CD8-positive, alpha-beta memory T cell (primary cell): ENCODE data around the gene SYVN1. TPM values are rescaled to one million over a fixed set of nuclear protein-coding genes. Genes with fewer than 3 reads are reported as not detected.

Experiments used
- CTCF ChIA-PET: fragments of 350-600 bp; sonication (Branson Sonifier 250); formaldehyde crosslinking; loops from one replicate; lab custom pipeline; 2021; ENCODE audit warnings: antibody characterized with exemption; lab: Charles Lee
- POLR2A ChIA-PET: fragments of 350-600 bp; sonication (Branson Sonifier 250); formaldehyde crosslinking; loops from one replicate; lab custom pipeline; 2021; ENCODE audit warnings: antibody characterized with exemption; lab: Charles Lee
- DNase-seq, 5 donors: peaks; one replicate each; pipeline versions ENCODE4 v3.0.0 to v3.0.0-alpha.2; 2020 to 2022; ENCODE audit warnings: mixed read lengths in 1 of 5
- H3K27ac ChIP-seq: one replicate; pipeline ENCODE4 v1.7.0; 2013; ENCODE audit warnings: low read depth, mild to moderate bottlenecking, low read length, moderate library complexity
- H3K27me3 ChIP-seq: 2 replicates; pipeline ENCODE4 v1.7.0; 2013; ENCODE audit warnings: low read length, mild to moderate bottlenecking; ENCODE audit not compliant: insufficient read depth, poor library complexity, severe bottlenecking
- H3K36me3 ChIP-seq: 2 replicates; pipeline ENCODE4 v1.7.0; 2013; ENCODE audit warnings: mild to moderate bottlenecking, low read length, moderate library complexity; ENCODE audit not compliant: insufficient read depth
- H3K4me1 ChIP-seq: 2 replicates; pipeline ENCODE4 v1.7.0; 2013; ENCODE audit warnings: mild to moderate bottlenecking, low read length, moderate library complexity; ENCODE audit not compliant: insufficient read depth
- H3K4me3 ChIP-seq: 2 replicates; pipeline ENCODE4 v1.7.0; 2013; ENCODE audit warnings: mild to moderate bottlenecking, low read length
- H3K9me3 ChIP-seq: 2 replicates; pipeline ENCODE4 v1.7.0; 2013; ENCODE audit warnings: mild to moderate bottlenecking, low read length
- H3K27ac Mint-ChIP-seq, 8 donors: one replicate each; pipeline ENCODE4 v1.8.0; 2020 to 2021; ENCODE audit warnings: mixed read lengths in 8 of 8, mild to moderate bottlenecking in 6 of 8, inconsistent platforms in 3 of 8, moderate library complexity in 3 of 8
- H3K27me3 Mint-ChIP-seq, 2 donors: one replicate each; pipeline ENCODE4 v1.8.0; 2020 to 2021; ENCODE audit warnings: mixed read lengths in 2 of 2, mild to moderate bottlenecking in 1 of 2, moderate library complexity in 1 of 2
- H3K36me3 Mint-ChIP-seq, 3 donors: one replicate each; pipeline ENCODE4 v1.8.0; 2020 to 2021; ENCODE audit warnings: mixed read lengths in 3 of 3, inconsistent platforms in 1 of 3, mild to moderate bottlenecking in 1 of 3
- H3K4me1 Mint-ChIP-seq, 3 donors: one replicate each; pipeline ENCODE4 v1.8.0; 2020 to 2021; ENCODE audit warnings: mixed read lengths in 3 of 3, inconsistent platforms in 1 of 3, mild to moderate bottlenecking in 1 of 3
- H3K4me3 Mint-ChIP-seq, 7 donors: one replicate each; pipeline ENCODE4 v1.8.0; 2020 to 2021; ENCODE audit warnings: mixed read lengths in 7 of 7, mild to moderate bottlenecking in 6 of 7, moderate library complexity in 4 of 7, inconsistent platforms in 2 of 7
- H3K9me3 Mint-ChIP-seq, 5 donors: one replicate each; pipeline ENCODE4 v1.8.0; 2020 to 2022; ENCODE audit warnings: mixed read lengths in 5 of 5, mild to moderate bottlenecking in 3 of 5, moderate library complexity in 2 of 5, inconsistent platforms in 1 of 5
- polyA plus RNA-seq: library from polyadenylated mRNA; unstranded; fragments of 300-500 nt; fragmentation: Illumina TruSeq; gene quantifications from one replicate; pipeline ENCODE4 v1.2.3, GENCODE V29; 2021
- total RNA-seq, 2 experiments: library from RNA; stranded (reverse); gene quantifications; one replicate each; pipeline ENCODE4 v1.2.3, GENCODE V29; 2021

SYVN1 gene
- total and polyA plus RNA-seq, 3 experiments from 2014 or later = 19.6 to 39.7 (median 35.1) TPM

DNA sequence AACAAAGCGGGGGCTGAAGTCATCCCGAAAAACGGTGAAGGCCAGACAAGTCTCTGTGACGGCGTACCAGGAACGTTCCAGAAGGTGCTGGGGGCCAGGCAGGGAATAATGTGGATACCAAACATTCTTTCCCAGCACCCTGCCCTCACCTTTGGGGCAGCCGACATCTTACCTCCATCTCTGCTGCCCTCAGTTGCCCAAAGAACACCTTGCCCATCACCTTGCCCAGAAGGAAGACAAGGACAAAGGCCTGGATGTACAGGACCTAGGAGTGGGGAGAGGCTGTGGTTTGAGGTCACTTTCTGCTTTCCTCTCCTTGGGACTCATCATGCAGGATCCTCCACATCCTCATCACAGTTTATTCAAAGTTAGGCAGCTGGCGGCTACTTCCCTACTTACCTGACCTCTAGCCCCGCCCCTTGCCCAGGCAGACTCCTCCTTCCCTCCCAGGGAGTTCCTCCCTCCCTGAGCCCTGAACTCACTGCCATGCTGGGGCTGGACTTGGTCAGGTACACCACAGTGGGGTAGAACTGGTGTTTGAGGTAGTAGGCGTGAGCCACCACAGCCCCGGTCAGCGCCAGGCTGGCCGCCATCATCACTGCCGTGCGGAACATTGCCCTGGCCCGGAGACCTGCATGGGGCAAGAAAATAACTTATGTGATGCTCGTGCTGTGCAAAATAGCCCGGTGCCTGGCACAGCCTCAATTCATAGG lies 1.2 kb downstream of the SYVN1 start:
- peak overlapping the region; percentile 99 for H3K4me3 ChIP-seq
- ChIA-PET CTCF (interaction anchor here (2.1 to 2.2 kb wide), 2 partner anchors 11 to 182 kb away, joined by 7 read pairs; partner anchors contain the start of genes CDC42EP2, FAU and MRPL49), POLR2A (interaction anchor here (0.6 to 4.0 kb wide), 4 partner anchors 11 to 463 kb away, joined by 3 to 60 read pairs (median 22); partner anchors contain the start of genes FAU, MRPL49, TM7SF2 and ZNHIT2)
- peak overlapping the region; percentile 94 to 100 (median 98) for H3K4me3 Mint-ChIP-seq
- no peaks in the 10 kb centered on the region for H3K9me3 Mint-ChIP-seq
- peaks cover 31% of the 10 kb centered on the region for H3K4me1 ChIP-seq
- peaks cover 35 to 52% (median 36%) of the 10 kb centered on the region in 3 donors for H3K4me1 Mint-ChIP-seq
- H3K27ac Mint-ChIP-seq = peak overlapping the region; percentile 98 to 100 (median 100)
- H3K36me3 Mint-ChIP-seq = peaks cover 0 to 67% (median 4%) of the 10 kb centered on the region in 3 donors
- DNase-seq = peak in 3 of 5 donors; percentile 31 to 57 (median 49)
- H3K9me3 ChIP-seq = no peaks in the 10 kb centered on the region
- no peaks in the 10 kb centered on the region for H3K27me3 ChIP-seq
- peaks cover 44% of the 10 kb centered on the region for H3K36me3 ChIP-seq
- H3K27me3 Mint-ChIP-seq = peaks cover 0 to 4% of the 10 kb centered on the region in 2 donors
- H3K27ac ChIP-seq = peak overlapping the region; percentile 100

GRCh38 chr11:65132238-65132987 lies 1.9 kb downstream of the SYVN1 start:
- POLR2A ChIA-PET = interaction anchor here (1.8 to 4.0 kb wide), 2 partner anchors 10 to 11 kb away, joined by 11 to 60 read pairs; partner anchors contain the start of genes FAU and MRPL49
- peaks cover 33 to 52% (median 36%) of the 10 kb centered on the region in 3 donors for H3K4me1 Mint-ChIP-seq
- Histone ChIP-seq H3K27me3 (no peaks in the 10 kb centered on the region), H3K4me3 (peak overlapping the region; percentile 99), H3K36me3 (peaks cover 44% of the 10 kb centered on the region), H3K9me3 (no peaks in the 10 kb centered on the region), H3K27ac (no peak overlapping the region), H3K4me1 (peaks cover 31% of the 10 kb centered on the region)
- CTCF ChIA-PET = interaction anchor here (0.6 to 1.7 kb wide), 4 partner anchors 11 to 120 kb away, joined by 3 to 5 read pairs (median 4); partner anchors contain the start of genes FAU, MRPL49, TM7SF2 and ZNHIT2
- peaks cover 0 to 73% (median 4%) of the 10 kb centered on the region in 3 donors for H3K36me3 Mint-ChIP-seq
- H3K27ac Mint-ChIP-seq = peak overlapping the region in 7 of 8 donors; percentile 51 to 100 (median 99)
- H3K9me3 Mint-ChIP-seq = no peaks in the 10 kb centered on the region
- H3K27me3 Mint-ChIP-seq = peaks cover 0 to 4% of the 10 kb centered on the region in 2 donors
- DNase-seq = peak in 1 of 5 donors; percentile 44
- H3K4me3 Mint-ChIP-seq = peak overlapping the region; percentile 71 to 100 (median 98)

- Histone ChIP-seq H3K4me1 (peaks cover 31% of the 10 kb centered on the region), H3K36me3 (peaks cover 49% of the 10 kb centered on the region), H3K27ac (no peak overlapping the region), H3K27me3 (no peaks in the 10 kb centered on the region), H3K4me3 (no peak overlapping the region), H3K9me3 (no peaks in the 10 kb centered on the region)
- peaks cover 33 to 52% (median 36%) of the 10 kb centered on the region in 3 donors for H3K4me1 Mint-ChIP-seq
- H3K4me3 Mint-ChIP-seq = peak overlapping the region in 4 of 7 donors; percentile 54 to 100 (median 96)
- H3K9me3 Mint-ChIP-seq = no peaks in the 10 kb centered on the region
- ChIA-PET CTCF (interaction anchor here (0.6 to 1.7 kb wide), 6 partner anchors 10 to 120 kb away, joined by 3 to 5 read pairs (median 4); partner anchors contain the start of genes CAPN1, FAU, MRPL49 and TM7SF2), POLR2A (interaction anchor here (1.0 to 1.8 kb wide), 2 partner anchors 10 to 14 kb away, joined by 4 to 11 read pairs; partner anchors contain the start of genes FAU, MRPL49 and ZNHIT2)
- H3K27ac Mint-ChIP-seq = peak overlapping the region in 7 of 8 donors; percentile 6 to 84 (median 50)
- peaks cover 0 to 78% (median 5%) of the 10 kb centered on the region in 3 donors for H3K36me3 Mint-ChIP-seq
- H3K27me3 Mint-ChIP-seq = peaks cover 0 to 4% of the 10 kb centered on the region in 2 donors
- DNase-seq = peak in 1 of 5 donors; percentile 24
Observed at GRCh38 chr11:65131895-65132237, 2.5 kb downstream of the SYVN1 start.

GRCh38 chr11:65131417-65131776 lies 2.9 kb downstream of the SYVN1 start:
- H3K4me3 ChIP-seq = no peak overlapping the region
- no peaks in the 10 kb centered on the region for H3K27me3 ChIP-seq
- H3K27ac ChIP-seq = no peak overlapping the region
- H3K36me3 ChIP-seq = peaks cover 53% of the 10 kb centered on the region
- H3K27ac Mint-ChIP-seq = peak overlapping the region in 7 of 8 donors; percentile 14 to 92 (median 42)
- H3K9me3 Mint-ChIP-seq = no peaks in the 10 kb centered on the region
- peaks cover 27% of the 10 kb centered on the region for H3K4me1 ChIP-seq
- H3K9me3 ChIP-seq = no peaks in the 10 kb centered on the region
- DNase-seq = peak in 1 of 5 donors; percentile 24
- ChIA-PET CTCF (interaction anchor here (0.6 to 1.7 kb wide), 6 partner anchors 10 to 121 kb away, joined by 3 to 5 read pairs (median 4); partner anchors contain the start of genes CAPN1, FAU, MRPL49 and TM7SF2), POLR2A (interaction anchor here (1.0 to 1.8 kb wide), 2 partner anchors 9 to 14 kb away, joined by 4 to 11 read pairs; partner anchors contain the start of genes FAU, MRPL49 and ZNHIT2)
- H3K4me3 Mint-ChIP-seq = peak overlapping the region in 4 of 7 donors; percentile 20 to 99 (median 50)
- peaks cover 0 to 4% of the 10 kb centered on the region in 2 donors for H3K27me3 Mint-ChIP-seq
- H3K36me3 Mint-ChIP-seq = peaks cover 0 to 83% (median 5%) of the 10 kb centered on the region in 3 donors
- peaks cover 30 to 49% (median 32%) of the 10 kb centered on the region in 3 donors for H3K4me1 Mint-ChIP-seq

- ChIA-PET CTCF (interaction anchor here (0.9 to 2.4 kb wide), 7 partner anchors 9 to 50 kb away, joined by 3 to 10 read pairs (median 5); partner anchors contain the start of genes CAPN1, FAU, MRPL49 and TM7SF2), POLR2A (interaction anchor here (1.0 to 1.8 kb wide), 2 partner anchors 9 to 13 kb away, joined by 4 to 11 read pairs; partner anchors contain the start of genes FAU, MRPL49 and ZNHIT2)
- Histone ChIP-seq H3K36me3 (peaks cover 57% of the 10 kb centered on the region), H3K27me3 (no peaks in the 10 kb centered on the region), H3K9me3 (no peaks in the 10 kb centered on the region), H3K4me1 (peaks cover 21% of the 10 kb centered on the region), H3K27ac (no peak overlapping the region), H3K4me3 (no peak overlapping the region)
- Mint-ChIP-seq H3K4me3 (peak overlapping the region in 4 of 7 donors; percentile 20 to 99 (median 50)), H3K27ac (peak overlapping the region in 6 of 8 donors; percentile 26 to 92 (median 56)), H3K4me1 (peaks cover 24 to 43% (median 27%) of the 10 kb centered on the region in 3 donors), H3K27me3 (peaks cover 0 to 3% of the 10 kb centered on the region in 2 donors), H3K36me3 (peaks cover 0 to 88% (median 5%) of the 10 kb centered on the region in 3 donors), H3K9me3 (no peaks in the 10 kb centered on the region)
- DNase-seq = peak in 1 of 5 donors; percentile 38
Observed at GRCh38 chr11:65130631-65131416, 3.5 kb downstream of the SYVN1 start.

- CTCF ChIA-PET = interaction anchor here (0.9 to 2.4 kb wide), 3 partner anchors 8 to 18 kb away, joined by 3 to 10 read pairs (median 3); partner anchors contain the start of genes FAU, MRPL49, TM7SF2 and ZNHIT2
- H3K9me3 Mint-ChIP-seq = no peaks in the 10 kb centered on the region
- H3K36me3 Mint-ChIP-seq = peaks cover 0 to 95% (median 7%) of the 10 kb centered on the region in 3 donors
- peak in 1 of 5 donors; percentile 44 for DNase-seq
- POLR2A ChIA-PET = interaction anchor here (0.6 kb wide), 1 partner anchor 1291 kb away, joined by 4 read pairs; the partner anchor contains the start of gene NPAS4
- H3K4me1 ChIP-seq = peaks cover 15% of the 10 kb centered on the region
- H3K27me3 ChIP-seq = no peaks in the 10 kb centered on the region
- H3K4me1 Mint-ChIP-seq = peaks cover 16 to 34% (median 17%) of the 10 kb centered on the region in 3 donors
- no peaks in the 10 kb centered on the region for H3K9me3 ChIP-seq
- H3K27ac ChIP-seq = no peak overlapping the region
- H3K4me3 Mint-ChIP-seq = peak overlapping the region in 1 of 7 donors; percentile 64
- H3K36me3 ChIP-seq = peaks cover 66% of the 10 kb centered on the region
- H3K4me3 ChIP-seq = no peak overlapping the region
- H3K27ac Mint-ChIP-seq = peak overlapping the region in 1 of 8 donors; percentile 52
- peaks cover 0 to under 1% of the 10 kb centered on the region in 2 donors for H3K27me3 Mint-ChIP-seq
Observed at GRCh38 chr11:65129649-65130441, 4.5 kb downstream of the SYVN1 start.
